Mucosa of descending colon (tissue), 3 donors: ENCODE data around the gene COG4. TPM values are rescaled to one million over a fixed set of nuclear protein-coding genes. Genes with fewer than 3 reads are reported as not detected.
A peak's percentile ranks its signal among the peaks of the same experiment; 100 is the strongest.
"Not testable (repeated sequence)": the region's sequence is repeated elsewhere in the genome, so short reads cannot be mapped to it uniquely, and the experiment has no call there.

Source experiments
- ATAC-seq: fragments of 200-7000 bp; cut with Tn5 transposase; one replicate; pipeline ENCODE4 v1.9.1; 2020; ENCODE audit warnings: mild to moderate bottlenecking, moderate library complexity
- DNase-seq, 3 donors: peaks; one replicate each; pipeline ENCODE4 v3.0.0-alpha.2; 2020
- H3K36me3 ChIP-seq: fragments of 200-600 bp; one replicate; pipeline ENCODE4 v1.8.0; 2021; ENCODE audit warnings: low read depth, mild to moderate bottlenecking
- H3K4me1 ChIP-seq: fragments of 200-600 bp; one replicate; pipeline ENCODE4 v1.8.0; 2021; ENCODE audit warnings: low read depth, mild to moderate bottlenecking
- H3K4me3 ChIP-seq: fragments of 200-600 bp; one replicate; pipeline ENCODE4 v1.8.0; 2021; ENCODE audit warnings: mild to moderate bottlenecking
- H3K9me3 ChIP-seq: fragments of 200-600 bp; one replicate; pipeline ENCODE4 v1.8.0; 2021; ENCODE audit warnings: mild to moderate bottlenecking
- CTCF ChIP-seq: fragments of 200-600 bp; IDR thresholded peaks from one replicate; pipeline ENCODE4 v1.8.0; 2022; ENCODE audit warnings: antibody characterized with exemption, mild to moderate bottlenecking
- intact Hi-C, 2 donors: fragments of 100-400 bp; cut with DNase I in 1 of 2; cut with micrococcal nuclease in 1 of 2; formaldehyde crosslinking; loops; one replicate each; pipeline versions ENCODE4 v1.11.0 to v1.11.1; 2022; cut with DNase I, micrococcal nuclease
- total RNA-seq, 3 donors: library from RNA; stranded (reverse); fragmentation: NEBNext Ultra II Directional in 2 of 3; extraction: Animal tissue kit (Norgen Biotek cat#: 25700) in 2 of 3; gene quantifications; one replicate each; pipeline versions ENCODE4 v1.2.1 to v1.2.4, GENCODE V29; 2021 to 2023
- donor health status: DM: no; HTN: no; CAD: no; lungs with moderate emphysema.
- donor health status: DM: no; HTN: no; CAD: no.
- donor health status: DM: no; HTN: yes; CAD: no.

Gene COG4
- total RNA-seq, 3 donors from 2014 or later = 58.3 to 66.2 (median 60.5) TPM

- TF ChIP-seq CTCF = no peak
- DNase-seq (no peak), ATAC-seq (no peak)
- H3K9me3 ChIP-seq = no peaks in the 10 kb centered on the region
- no peak overlapping the region for H3K4me3 ChIP-seq
- no peaks in the 10 kb centered on the region for H3K4me1 ChIP-seq
- peaks cover 16% of the 10 kb centered on the region for H3K36me3 ChIP-seq
- intact Hi-C loops = no loop called here
Measured at GRCh38 chr16:70544548-70544947, 21.2 kb upstream of the COG4 start.

GRCh38 chr16:70540994-70541393 is 17.6 kb upstream of the COG4 start:
- H3K9me3 ChIP-seq = no peaks in the 10 kb centered on the region
- TF ChIP-seq CTCF = no peak
- H3K4me3 ChIP-seq = no peak overlapping the region
- DNase-seq (no peak), ATAC-seq (no peak)
- peaks cover 22% of the 10 kb centered on the region for H3K36me3 ChIP-seq
- H3K4me1 ChIP-seq = no peaks in the 10 kb centered on the region
- intact Hi-C loops = no loop called here

- TF ChIP-seq CTCF = no peak
- Histone ChIP-seq H3K36me3 (peaks cover 20% of the 10 kb centered on the region), H3K4me3 (no peak overlapping the region), H3K4me1 (no peaks in the 10 kb centered on the region), H3K9me3 (no peaks in the 10 kb centered on the region)
- no peak for ATAC-seq
- DNase-seq = no peak
- intact Hi-C loops = no loop called here
Measured at GRCh38 chr16:70534971-70535370, 11.6 kb upstream of the COG4 start.

- H3K4me3 ChIP-seq, intact Hi-C loops, ATAC-seq: not testable (repeated sequence)
Measured at GRCh38 chr16:70529954-70530353, 6.6 kb upstream of the COG4 start.

GRCh38 chr16:70529051-70529777 is 5.9 kb upstream of the COG4 start:
- DNase-seq (peak in 1 of 3 donors; percentile 17), ATAC-seq (peak; percentile 37)
- no peak for TF ChIP-seq CTCF
- H3K4me3 ChIP-seq = no peak overlapping the region
- intact Hi-C loops = no loop called here
- peaks cover 13% of the 10 kb centered on the region for H3K36me3 ChIP-seq
- H3K9me3 ChIP-seq = no peaks in the 10 kb centered on the region
- H3K4me1 ChIP-seq = peaks cover 17% of the 10 kb centered on the region

More at GRCh38 chr16:70529954-70530353, 6.6 kb upstream of the COG4 start:
- Histone ChIP-seq H3K36me3 (peaks cover 13% of the 10 kb centered on the region), H3K4me1 (peaks cover 15% of the 10 kb centered on the region)
- not testable (repeated sequence) for H3K9me3 ChIP-seq, DNase-seq

GRCh38 chr16:70527315-70527996 is 4.1 kb upstream of the COG4 start:
- no peak overlapping the region for H3K4me3 ChIP-seq
- peaks cover 13% of the 10 kb centered on the region for H3K36me3 ChIP-seq
- H3K4me1 ChIP-seq = peaks cover 21% of the 10 kb centered on the region
- no peaks in the 10 kb centered on the region for H3K9me3 ChIP-seq
- intact Hi-C loops = no loop called here
- no peak for TF ChIP-seq CTCF
- DNase-seq = no peak
- ATAC-seq = no peak
